GM08714 (cell line): Measurements from ENCODE around the gene TACR1.

Experiments used
- H3K4me3 ChIP-seq: fragments of 200-500 bp; sonication (Bioruptor generic); 2 replicates; pipeline ENCODE4 v1.5.1; 2014; ENCODE audit warnings: mild to moderate bottlenecking, low read length, inconsistent platforms
- ZNF274 ChIP-seq: IDR thresholded peaks from 2 replicates; pipeline ENCODE4 v1.6.1; 2012; ENCODE audit warnings: mild to moderate bottlenecking, low read depth, low read length

Gene TACR1

GRCh38 chr2:75023666-75024455 lies 175.5 kb downstream of the TACR1 start:
- TF ChIP-seq ZNF274, result no peak
- no peak overlapping the region for H3K4me3 ChIP-seq

- TF ChIP-seq ZNF274, result no peak
- H3K4me3 ChIP-seq, result no peak overlapping the region
Observed at GRCh38 chr2:75022516-75022915, 176.8 kb downstream of the TACR1 start.

- H3K4me3 ChIP-seq, result no peak overlapping the region
- TF ChIP-seq ZNF274, result no peak
Observed at GRCh38 chr2:75021672-75022071, 177.6 kb downstream of the TACR1 start.

- no peak overlapping the region for H3K4me3 ChIP-seq
- no peak for TF ChIP-seq ZNF274
Observed at GRCh38 chr2:75020476-75020875, 178.8 kb downstream of the TACR1 start.

- H3K4me3 ChIP-seq, result no peak overlapping the region
Observed at GRCh38 chr2:75019790-75020189, 179.5 kb downstream of the TACR1 start.

GRCh38 chr2:75018162-75018561 lies 181.2 kb downstream of the TACR1 start:
- H3K4me3 ChIP-seq, result no peak overlapping the region
- TF ChIP-seq ZNF274, result no peak

More at GRCh38 chr2:75019790-75020189, 179.5 kb downstream of the TACR1 start:
- no peak for TF ChIP-seq ZNF274

- no peak for TF ChIP-seq ZNF274
- H3K4me3 ChIP-seq, result no peak overlapping the region
Observed at GRCh38 chr2:75012080-75012479, 187.2 kb downstream of the TACR1 start.

- no peak for TF ChIP-seq ZNF274
- no peak overlapping the region for H3K4me3 ChIP-seq
Observed at GRCh38 chr2:75010571-75010970, 188.7 kb downstream of the TACR1 start.

- no peak overlapping the region for H3K4me3 ChIP-seq
- no peak for TF ChIP-seq ZNF274
Observed at GRCh38 chr2:75007819-75008218, 191.5 kb downstream of the TACR1 start.

GRCh38 chr2:75007061-75007460 lies 192.3 kb downstream of the TACR1 start:
- H3K4me3 ChIP-seq, result no peak overlapping the region
- TF ChIP-seq ZNF274, result no peak

- no peak overlapping the region for H3K4me3 ChIP-seq
- no peak for TF ChIP-seq ZNF274
Observed at GRCh38 chr2:75006041-75006440, 193.3 kb downstream of the TACR1 start.

GRCh38 chr2:75003773-75004172 lies 195.5 kb downstream of the TACR1 start:
- no peak for TF ChIP-seq ZNF274
- H3K4me3 ChIP-seq, result no peak overlapping the region

- H3K4me3 ChIP-seq, result no peak overlapping the region
- no peak for TF ChIP-seq ZNF274
Observed at GRCh38 chr2:75003276-75003675, 196.0 kb downstream of the TACR1 start.

- TF ChIP-seq ZNF274, result no peak
- no peak overlapping the region for H3K4me3 ChIP-seq
Observed at GRCh38 chr2:75002007-75002406, 197.3 kb downstream of the TACR1 start.

- no peak for TF ChIP-seq ZNF274
- H3K4me3 ChIP-seq, result no peak overlapping the region
Observed at GRCh38 chr2:74999468-74999867, 199.9 kb downstream of the TACR1 start.
